DND-41 (cell line): Measurements from ENCODE around the gene SLX4.

Source experiments
- ATAC-seq: fragments of 200-7000 bp; cut with Tn5 transposase; 3 replicates; pipeline ENCODE4 v1.9.1; 2021; ENCODE audit warnings: low read depth; ENCODE audit not compliant: insufficient read depth
- DNase-seq: peaks from one replicate; pipeline ENCODE4 v3.0.0-alpha.2; 2020
- H2AFZ ChIP-seq: 2 replicates; pipeline ENCODE4 v1.6.0; 2012; ENCODE audit warnings: low read depth, low read length
- H3K27ac ChIP-seq: 2 replicates; pipeline ENCODE4 v1.5.1; 2012; ENCODE audit warnings: low read length, inconsistent platforms
- H3K27me3 ChIP-seq: fragments of 200-600 bp; sonication (generic); 2 replicates; pipeline ENCODE4 v1.6.0; 2012; ENCODE audit warnings: low read length, mild to moderate bottlenecking, inconsistent platforms; ENCODE audit not compliant: insufficient read depth, poor library complexity
- H3K36me3 ChIP-seq: 2 replicates; pipeline ENCODE4 v1.5.1; 2012; ENCODE audit warnings: low read length, inconsistent platforms; ENCODE audit not compliant: insufficient read depth
- H3K4me1 ChIP-seq: 2 replicates; pipeline ENCODE4 v1.5.1; 2012; ENCODE audit warnings: mild to moderate bottlenecking, low read length; ENCODE audit not compliant: insufficient read depth
- H3K4me2 ChIP-seq: 2 replicates; pipeline ENCODE4 v1.6.0; 2012; ENCODE audit warnings: mild to moderate bottlenecking, moderate library complexity, low read length, inconsistent platforms; ENCODE audit not compliant: insufficient read depth
- H3K4me3 ChIP-seq, 2 experiments: fragments of 200-600 bp in 1 of 2; shearing (Covaris generic) in 1 of 2; 2 replicates each; pipeline ENCODE4 v1.5.1; 2012 to 2016; ENCODE audit warnings: inconsistent platforms in 2 of 2, low read length in 2 of 2, mild to moderate bottlenecking in 2 of 2, low read depth in 1 of 2, moderate library complexity in 1 of 2
- H3K79me2 ChIP-seq: 2 replicates; pipeline ENCODE4 v1.6.0; 2012; ENCODE audit warnings: low read length, inconsistent platforms; ENCODE audit not compliant: insufficient read depth
- H3K9ac ChIP-seq: 2 replicates; pipeline ENCODE4 v1.6.0; 2012; ENCODE audit warnings: low read depth, mild to moderate bottlenecking, inconsistent platforms, low read length, moderate library complexity
- H3K9me3 ChIP-seq: 2 replicates; pipeline ENCODE4 v1.5.1; 2012; ENCODE audit warnings: low read length, moderate library complexity, mild to moderate bottlenecking, inconsistent platforms; ENCODE audit not compliant: insufficient read depth, severe bottlenecking
- H4K20me1 ChIP-seq: 2 replicates; pipeline ENCODE4 v1.6.0; 2012; ENCODE audit warnings: low read length; ENCODE audit not compliant: insufficient read depth
- EZH2 ChIP-seq: IDR thresholded peaks from 3 replicates; pipeline ENCODE4 v1.6.1; 2012; ENCODE audit warnings: borderline replicate concordance, low read depth, mild to moderate bottlenecking, moderate library complexity, low read length, inconsistent platforms; ENCODE audit not compliant: severe bottlenecking
- TF ChIP-seq, protein P1 (sequence below): IDR thresholded peaks from 2 replicates; pipeline ENCODE4 v1.5.1; 2012; ENCODE audit warnings: borderline replicate concordance, low read length, moderate library complexity, mild to moderate bottlenecking; ENCODE audit not compliant: poor library complexity, severe bottlenecking; ENCODE audit errors: extremely low read depth

Gene SLX4

DNA sequence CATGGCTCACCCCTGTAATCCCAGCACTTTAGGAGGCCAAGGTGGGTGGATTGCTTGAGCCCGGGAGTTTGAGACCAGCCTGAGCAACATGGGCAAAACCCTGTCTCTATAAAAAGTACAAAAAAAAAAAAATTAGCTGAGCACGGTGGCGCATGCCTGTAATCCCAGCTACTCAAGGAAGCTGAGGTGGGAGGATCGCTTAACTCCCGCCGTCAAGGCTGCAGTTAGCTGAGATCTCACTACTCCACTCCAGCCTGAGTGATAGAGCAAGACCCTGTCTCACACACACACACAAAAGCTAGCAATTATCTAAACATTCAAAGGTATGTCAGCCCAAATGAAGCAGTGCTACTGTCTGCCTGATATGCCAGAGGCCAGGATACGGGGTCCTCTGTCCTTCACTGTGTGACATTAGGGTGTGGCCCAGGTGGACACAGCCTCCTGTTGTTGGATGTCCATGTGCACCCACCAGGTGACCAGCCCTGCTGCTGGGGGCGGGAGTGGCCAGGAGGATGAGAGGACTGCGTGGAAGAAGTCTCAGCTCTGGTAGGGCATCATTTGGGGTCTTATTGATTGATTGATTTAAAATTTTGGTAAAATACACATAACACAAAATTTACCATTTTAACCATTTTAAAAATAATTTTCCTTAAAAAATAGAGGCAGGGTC, 38.1 kb downstream of the SLX4 start:
- no peak for TF ChIP-seq EZH2
- TF ChIP-seq, protein P1, sequence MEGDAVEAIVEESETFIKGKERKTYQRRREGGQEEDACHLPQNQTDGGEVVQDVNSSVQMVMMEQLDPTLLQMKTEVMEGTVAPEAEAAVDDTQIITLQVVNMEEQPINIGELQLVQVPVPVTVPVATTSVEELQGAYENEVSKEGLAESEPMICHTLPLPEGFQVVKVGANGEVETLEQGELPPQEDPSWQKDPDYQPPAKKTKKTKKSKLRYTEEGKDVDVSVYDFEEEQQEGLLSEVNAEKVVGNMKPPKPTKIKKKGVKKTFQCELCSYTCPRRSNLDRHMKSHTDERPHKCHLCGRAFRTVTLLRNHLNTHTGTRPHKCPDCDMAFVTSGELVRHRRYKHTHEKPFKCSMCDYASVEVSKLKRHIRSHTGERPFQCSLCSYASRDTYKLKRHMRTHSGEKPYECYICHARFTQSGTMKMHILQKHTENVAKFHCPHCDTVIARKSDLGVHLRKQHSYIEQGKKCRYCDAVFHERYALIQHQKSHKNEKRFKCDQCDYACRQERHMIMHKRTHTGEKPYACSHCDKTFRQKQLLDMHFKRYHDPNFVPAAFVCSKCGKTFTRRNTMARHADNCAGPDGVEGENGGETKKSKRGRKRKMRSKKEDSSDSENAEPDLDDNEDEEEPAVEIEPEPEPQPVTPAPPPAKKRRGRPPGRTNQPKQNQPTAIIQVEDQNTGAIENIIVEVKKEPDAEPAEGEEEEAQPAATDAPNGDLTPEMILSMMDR: no peak
- DNase-seq: no peak
- no peak for ATAC-seq

DNA sequence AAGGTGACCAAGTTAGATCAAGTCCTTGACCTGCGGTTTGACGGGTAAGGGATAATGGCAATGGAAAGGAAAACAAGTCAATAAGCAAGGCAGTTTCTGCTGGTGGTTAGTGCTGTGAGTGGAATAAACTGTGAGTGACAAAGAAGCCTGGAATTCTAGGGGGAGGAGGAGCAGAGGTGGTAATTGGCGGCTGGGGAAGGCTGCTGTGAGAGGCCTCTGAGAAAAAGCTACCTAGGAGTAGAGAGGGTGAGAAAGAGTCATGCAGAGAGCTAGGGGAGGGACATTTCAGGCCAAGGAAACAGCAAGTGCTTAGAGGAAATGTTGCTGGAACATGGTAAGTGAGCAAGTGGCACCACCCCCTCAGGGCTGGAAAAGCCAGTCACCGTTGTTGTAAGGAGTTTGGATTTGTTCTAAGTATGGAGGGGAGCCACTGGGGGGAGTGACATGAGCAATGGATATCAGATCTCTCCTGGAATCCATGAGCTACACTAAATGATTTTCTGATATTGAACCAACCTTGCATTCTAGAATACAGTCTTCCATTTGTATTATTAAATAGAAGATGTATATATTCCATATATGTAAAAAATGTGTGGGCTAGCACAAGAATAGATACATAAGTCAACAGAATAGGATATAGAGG, 40.9 kb downstream of the SLX4 start:
- H3K4me3 ChIP-seq: no peak overlapping the region
- peaks cover 18% of the 10 kb centered on the region for H3K79me2 ChIP-seq
- no peak overlapping the region for H3K4me2 ChIP-seq
- TF ChIP-seq EZH2: no peak
- TF ChIP-seq, protein P1: no peak
- H3K9ac ChIP-seq: no peak overlapping the region
- peaks cover 10% of the 10 kb centered on the region for H3K9me3 ChIP-seq
- H2AFZ ChIP-seq: no peak overlapping the region
- peaks cover 17% of the 10 kb centered on the region for H3K36me3 ChIP-seq
- no peak for DNase-seq
- ATAC-seq: no peak
- H3K27ac ChIP-seq: no peak overlapping the region
- peaks cover 3% of the 10 kb centered on the region; the same call in 1 of the 2 replicates for H4K20me1 ChIP-seq
- peaks cover 7% of the 10 kb centered on the region for H3K4me1 ChIP-seq
- no peaks in the 10 kb centered on the region for H3K27me3 ChIP-seq

More for the DNA sequence above, 38.1 kb downstream of the SLX4 start:
- no peak overlapping the region for H3K27ac ChIP-seq
- H3K4me3 ChIP-seq: no peak overlapping the region
- H2AFZ ChIP-seq: no peak overlapping the region
- peaks cover 34% of the 10 kb centered on the region for H3K4me1 ChIP-seq
- peaks cover 3% of the 10 kb centered on the region; the same call in 1 of the 2 replicates for H4K20me1 ChIP-seq
- no peak overlapping the region for H3K4me2 ChIP-seq
- peaks cover 17% of the 10 kb centered on the region for H3K36me3 ChIP-seq
- no peak overlapping the region for H3K9ac ChIP-seq
- H3K9me3 ChIP-seq: peaks cover 10% of the 10 kb centered on the region
- H3K27me3 ChIP-seq: no peaks in the 10 kb centered on the region
- H3K79me2 ChIP-seq: peaks cover 34% of the 10 kb centered on the region

DNA sequence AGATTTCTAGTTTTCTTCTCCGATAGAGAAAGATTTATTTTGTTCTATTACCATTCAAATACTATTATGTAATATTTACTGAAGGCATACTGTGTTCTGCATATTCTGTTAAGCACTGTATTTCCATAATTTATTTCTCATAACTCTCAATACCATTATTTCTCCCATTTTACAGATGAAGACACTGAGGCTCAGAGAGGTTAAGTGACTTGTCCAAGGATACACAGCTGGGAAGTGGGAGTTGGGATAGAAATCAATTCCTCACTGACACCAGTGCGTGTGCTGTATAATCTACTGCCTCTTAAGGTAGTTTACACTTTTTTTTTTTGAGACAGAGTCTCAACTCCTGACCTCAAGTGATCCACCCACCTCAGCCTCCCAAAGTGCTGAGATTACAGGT, 41.6 kb downstream of the SLX4 start:
- Histone ChIP-seq H3K79me2 (peaks cover 13% of the 10 kb centered on the region), H3K4me3 (no peak overlapping the region), H3K36me3 (peaks cover 18% of the 10 kb centered on the region), H3K4me1 (peaks cover under 1% of the 10 kb centered on the region; the same call in 1 of the 2 replicates), H3K4me2 (no peak overlapping the region), H3K27me3 (no peaks in the 10 kb centered on the region), H2AFZ (no peak overlapping the region), H4K20me1 (no peaks in the 10 kb centered on the region), H3K9me3 (peaks cover 10% of the 10 kb centered on the region), H3K9ac (no peak overlapping the region), H3K27ac (no peak overlapping the region)
- no peak for ATAC-seq
- TF ChIP-seq, protein P1: no peak
- no peak for TF ChIP-seq EZH2
- no peak for DNase-seq
